ENCODE results near the gene AGBL5. TPM values are rescaled to one million over a fixed set of nuclear protein-coding genes. Genes with fewer than 3 reads are reported as not detected.

AGBL5 gene
- total and polyA plus RNA-seq, 2 of the 13 experiments (the other 11 are each of a cell fraction or from before 2014, with no cell fraction given): 55.9 to 73.3 TPM

- TF ChIP-seq TCF12 (IDR thresholded peaks at IDR 0.05): no peak
- TF ChIP-seq TCF12 (CRISPR knock-in tag; IDR thresholded peaks at IDR 0.05): peak; percentile 76; the same call in 1 of the 2 replicates
- TF ChIP-seq GPN1 (CRISPR knock-in tag; IDR thresholded peaks at IDR 0.05; ENCODE audit: borderline replicate concordance): no peak
- TF ChIP-seq ZNF281 (CRISPR knock-in tag; IDR thresholded peaks at IDR 0.05; ENCODE audit: borderline replicate concordance): no peak
- no peak for TF ChIP-seq U2AF2 (IDR thresholded peaks at IDR 0.05; ENCODE audit: low read depth, low read length)
- no peak for TF ChIP-seq ZC3H4 (CRISPR knock-in tag; IDR thresholded peaks at IDR 0.05; ENCODE audit: borderline replicate concordance)
- TF ChIP-seq ZNF792 (CRISPR knock-in tag; IDR thresholded peaks at IDR 0.05): no peak
- no peak for TF ChIP-seq ZNF503 (CRISPR knock-in tag; IDR thresholded peaks at IDR 0.05)
- no peak for TF ChIP-seq PRPF4 (IDR thresholded peaks at IDR 0.05; ENCODE audit: low read depth, low read length, poor library complexity, severe bottlenecking)
- TF ChIP-seq ZBTB34 (CRISPR knock-in tag; IDR thresholded peaks at IDR 0.05): no peak
- no peak for TF ChIP-seq PLSCR1 (CRISPR knock-in tag; IDR thresholded peaks at IDR 0.05; ENCODE audit: borderline replicate concordance)
- TF ChIP-seq ZNF430 (CRISPR knock-in tag; IDR thresholded peaks at IDR 0.05): peak; percentile 83; the same call in 1 of the 2 replicates
- no peak for TF ChIP-seq MZF1 (CRISPR knock-in tag; IDR thresholded peaks at IDR 0.05; ENCODE audit: borderline replicate concordance)
- peak; percentile 23; the same call in 1 of the 2 replicates for TF ChIP-seq ZNF678 (CRISPR knock-in tag; IDR thresholded peaks at IDR 0.05)
- peak; percentile 6 for TF ChIP-seq TBL1XR1 (IDR thresholded peaks at IDR 0.05; ENCODE audit: borderline replicate concordance, low read length, partially characterized antibody)
- TF ChIP-seq ZNF841 (CRISPR knock-in tag; IDR thresholded peaks at IDR 0.05; ENCODE audit: borderline replicate concordance): 0 out of 2 replicates have a peak, but pooled peaks have one; percentile 9
- TF ChIP-seq AFF4 (CRISPR knock-in tag; IDR thresholded peaks at IDR 0.05): 0 out of 2 replicates have a peak, but pooled peaks have one; percentile 24
Measured at GRCh38 chr2:27086724-27087593, 35.5 kb downstream of the AGBL5 start, which contains the start of gene KHK (continued).

Measured in HepG2 (cell line).